Activated T-cell treated with anti-CD3 and anti-CD28 coated beads for 4 hours (primary cell): ENCODE data around the gene DHX58.

Experiments
- DNase-seq: peaks from one replicate; pipeline ENCODE4 v3.0.0-alpha.2; 2020

The DHX58 gene

DNA sequence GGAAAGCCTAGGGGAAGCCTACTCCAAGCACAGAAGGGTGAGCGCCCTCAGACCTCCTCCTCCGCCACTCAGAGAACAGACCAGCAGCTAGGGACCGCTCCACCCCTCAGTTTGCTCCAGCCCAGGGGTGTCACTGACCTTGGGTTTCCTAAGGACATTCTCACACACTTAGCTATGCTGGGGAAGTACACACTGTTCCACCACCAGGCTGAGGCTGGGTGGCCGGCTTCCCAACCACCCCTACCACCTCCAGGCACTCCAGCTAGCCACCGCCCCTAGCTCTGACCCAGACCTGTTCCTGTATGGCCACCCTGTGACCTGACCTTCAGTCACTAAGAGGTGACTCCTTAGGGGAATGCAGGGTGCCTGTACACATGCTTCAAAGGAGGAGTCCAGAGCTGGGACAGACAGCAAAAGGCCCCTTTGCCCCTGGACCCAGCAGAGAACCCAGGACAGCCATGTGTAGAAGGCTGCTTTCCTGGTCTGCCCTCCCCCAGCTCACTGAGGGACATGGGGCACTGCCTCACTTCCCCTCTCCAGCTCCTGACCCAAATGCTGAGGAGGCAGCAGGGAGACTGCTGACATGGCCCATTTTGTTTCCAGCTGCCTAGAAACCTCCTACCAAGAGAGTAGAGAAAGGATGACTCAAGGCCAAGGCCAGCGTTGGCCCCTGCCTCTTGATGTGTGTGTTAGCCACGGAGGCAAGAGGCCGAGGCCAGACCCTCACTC is 16.8 kb upstream of the DHX58 start:
- DNase-seq: no peak

DNA sequence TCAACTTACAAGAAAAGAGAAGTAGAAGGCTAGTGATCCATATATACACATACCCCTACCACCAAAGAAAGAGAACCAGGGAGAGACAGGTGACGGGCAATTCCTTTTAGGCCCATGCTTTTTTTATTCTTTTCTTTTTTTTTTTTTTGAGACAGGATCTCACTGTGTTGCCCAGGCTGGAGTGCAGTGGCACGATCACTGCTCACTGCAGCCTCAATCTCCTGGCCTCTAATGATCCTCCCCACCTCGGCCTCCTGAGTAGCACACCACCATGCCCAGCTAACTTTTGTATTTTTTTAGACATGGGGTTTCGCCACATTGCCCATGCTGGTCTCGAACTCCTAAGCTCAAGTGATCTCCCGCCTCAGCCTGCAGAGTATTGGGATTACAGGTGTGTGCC is 14.9 kb upstream of the DHX58 start:
- DNase-seq: no peak

- no peak for DNase-seq
These were observed 14.3 kb upstream of the DHX58 start for GRCh38 chr17:42126836-42127235.

DNA sequence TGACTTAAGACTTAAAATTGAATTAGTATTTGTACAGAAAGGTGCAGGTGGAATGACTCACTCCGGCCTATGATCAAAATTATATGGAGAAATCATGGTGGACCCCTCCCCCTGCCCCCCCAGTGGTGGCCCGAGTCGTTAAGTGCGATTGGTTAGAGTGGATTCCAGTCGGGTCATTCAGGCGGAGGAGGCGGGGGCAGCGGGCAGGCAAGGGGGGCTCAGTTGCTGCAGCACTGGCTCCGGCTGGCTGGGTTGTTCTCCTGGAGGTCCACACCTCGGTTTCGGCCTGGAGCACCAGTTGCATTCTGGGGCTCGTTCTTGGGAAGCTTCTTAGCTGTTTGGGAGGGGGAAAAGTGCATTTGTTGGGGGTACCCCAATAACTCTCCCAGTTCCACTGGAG is 13.1 kb upstream of the DHX58 start:
- no peak for DNase-seq

GRCh38 chr17:42124256-42124655 is 11.7 kb upstream of the DHX58 start:
- no peak for DNase-seq

DNA sequence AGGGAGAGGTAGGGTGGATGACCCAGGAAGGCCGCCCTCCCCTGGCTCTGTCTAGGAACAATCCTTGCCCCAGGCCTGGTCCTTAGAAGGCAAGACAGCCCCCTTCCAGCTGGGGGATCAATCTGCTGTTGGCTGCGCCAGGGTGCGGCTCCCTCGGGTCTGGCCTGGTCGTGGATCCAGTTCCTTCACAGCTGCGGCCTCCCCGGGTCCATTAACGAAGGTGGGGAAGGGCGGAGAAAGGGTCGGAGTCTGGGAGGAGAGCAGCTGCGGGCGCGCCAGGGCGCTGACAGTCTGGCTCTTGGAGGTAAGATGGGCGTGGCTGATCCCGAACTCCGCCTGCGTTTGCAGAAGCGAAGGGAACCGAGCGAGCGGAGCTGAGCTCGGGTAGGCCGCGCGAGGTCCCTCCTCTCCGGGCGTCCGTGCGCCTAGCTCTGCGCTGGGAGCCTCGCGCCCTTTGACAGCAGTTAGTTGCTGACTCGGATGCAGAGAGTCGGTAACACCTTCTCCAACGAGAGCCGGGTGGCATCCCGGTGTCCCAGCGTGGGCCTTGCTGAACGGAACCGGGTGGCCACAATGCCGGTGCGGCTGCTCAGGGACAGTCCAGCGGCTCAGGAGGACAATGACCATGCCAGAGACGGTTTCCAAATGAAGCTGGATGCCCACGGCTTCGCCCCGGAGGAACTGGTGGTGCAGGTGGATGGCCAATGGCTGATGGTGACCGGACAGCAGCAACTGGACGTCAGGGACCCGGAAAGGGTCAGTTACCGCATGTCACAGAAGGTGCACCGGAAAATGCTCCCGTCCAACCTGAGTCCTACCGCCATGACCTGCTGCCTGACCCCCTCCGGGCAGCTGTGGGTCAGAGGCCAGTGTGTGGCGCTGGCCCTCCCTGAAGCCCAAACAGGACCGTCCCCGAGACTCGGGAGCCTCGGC is 10.1 kb upstream of the DHX58 start, which contains the start of gene HSPB9:
TSS of gene HSPB9 (plus strand) at position 434 of the 933 bp plus-strand sequence. CDS start at position 481, 47 bp downstream.
- DNase-seq: no peak

DNA sequence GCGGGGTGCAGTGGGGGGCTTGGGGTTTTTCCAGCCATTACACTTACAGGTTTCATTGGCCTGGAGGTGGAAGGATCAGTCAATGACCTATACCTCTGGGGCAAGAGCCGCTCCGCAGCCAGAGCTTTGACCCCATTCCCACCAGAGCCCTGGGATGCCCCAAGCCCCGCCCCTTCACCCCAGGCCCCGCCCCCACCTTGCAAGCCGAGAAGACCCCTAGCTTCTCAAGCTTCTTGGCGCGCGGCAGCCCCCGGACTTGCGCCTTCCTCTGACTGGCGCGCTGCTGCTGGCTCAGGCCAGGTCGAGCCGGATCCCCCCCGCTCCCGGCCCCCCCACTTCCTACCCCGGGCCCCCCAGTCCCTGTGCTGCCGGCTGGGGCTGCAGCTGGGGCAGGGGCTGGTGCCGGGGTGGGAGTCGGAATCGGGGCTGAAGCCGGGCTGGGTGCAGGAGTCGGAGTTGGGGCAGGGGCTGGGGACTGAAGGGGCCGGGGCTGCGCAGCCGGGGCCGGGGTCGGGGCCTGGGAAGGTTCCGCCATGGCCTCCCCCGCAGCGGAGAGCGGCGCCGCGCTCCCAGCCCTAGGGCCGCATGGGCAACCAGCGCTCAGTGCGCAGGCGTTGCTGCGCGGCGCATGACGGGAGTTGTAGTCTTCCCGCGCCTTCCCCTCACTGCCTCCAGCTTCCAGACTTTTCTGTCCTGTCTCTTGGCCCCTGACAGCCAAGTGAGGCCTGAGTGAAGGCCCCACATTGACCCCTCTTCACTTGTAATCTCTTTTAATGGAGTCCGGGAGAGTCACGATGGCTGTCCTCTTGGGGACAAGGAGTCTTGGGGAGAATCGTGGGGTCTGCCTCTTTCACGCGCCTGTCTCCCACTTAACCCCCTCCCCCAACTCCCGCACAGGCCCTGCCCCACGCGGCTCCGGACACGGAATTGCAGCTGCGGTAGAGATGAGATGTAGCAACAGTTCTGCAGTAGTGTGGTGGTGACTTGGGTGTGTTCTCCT is 8.6 kb upstream of the DHX58 start, which contains the start of gene KAT2A:
TSS of gene KAT2A (minus strand) at position 598 of the 1,000 bp plus-strand sequence. CDS start at position 535, 63 bp downstream.
- peak; percentile 72 for DNase-seq

GRCh38 chr17:42120161-42120769 is 7.8 kb upstream of the DHX58 start:
- DNase-seq: no peak

GRCh38 chr17:42119301-42119700 is 6.8 kb upstream of the DHX58 start:
- no peak for DNase-seq

GRCh38 chr17:42118545-42118944 is 6.0 kb upstream of the DHX58 start:
- peak; percentile 33 for DNase-seq

- DNase-seq: no peak
These were observed 5.6 kb upstream of the DHX58 start for GRCh38 chr17:42118126-42118510.

DNA sequence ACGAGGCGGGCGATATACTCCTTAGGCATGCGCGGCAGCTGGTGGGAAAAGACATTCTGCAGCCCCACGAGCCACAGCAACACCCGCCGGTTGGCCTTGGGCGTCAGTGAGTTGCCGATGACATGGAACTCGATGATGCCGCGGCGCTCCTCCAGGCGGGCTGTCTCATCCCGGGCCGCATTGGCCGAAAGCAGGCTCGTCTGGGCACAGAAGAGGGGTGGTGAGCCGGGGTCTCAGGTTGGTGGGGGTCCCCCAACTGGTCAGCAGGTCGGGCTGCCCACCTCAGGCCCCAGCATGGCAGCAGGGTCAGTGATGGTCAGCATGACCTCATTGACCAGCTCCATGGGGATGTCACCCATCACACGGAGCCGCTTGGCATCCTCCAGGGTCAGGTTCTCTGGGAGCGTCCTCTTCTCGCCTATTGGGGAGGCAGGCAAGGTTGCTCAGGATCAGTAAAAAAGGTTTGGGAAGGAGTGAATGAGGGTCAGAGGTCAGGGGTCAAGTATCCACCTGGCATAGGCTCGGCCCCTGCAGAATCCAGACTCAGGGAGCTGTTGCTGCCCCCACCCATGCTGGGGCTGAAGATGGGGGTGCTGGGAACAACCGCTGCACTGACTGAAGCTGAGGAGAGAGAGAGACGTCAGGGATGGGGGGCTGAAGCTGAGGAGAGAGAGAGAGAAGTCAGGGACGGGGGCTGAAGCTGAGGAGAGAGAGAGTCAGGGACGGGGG is 5.0 kb upstream of the DHX58 start:
- no peak for DNase-seq

DNA sequence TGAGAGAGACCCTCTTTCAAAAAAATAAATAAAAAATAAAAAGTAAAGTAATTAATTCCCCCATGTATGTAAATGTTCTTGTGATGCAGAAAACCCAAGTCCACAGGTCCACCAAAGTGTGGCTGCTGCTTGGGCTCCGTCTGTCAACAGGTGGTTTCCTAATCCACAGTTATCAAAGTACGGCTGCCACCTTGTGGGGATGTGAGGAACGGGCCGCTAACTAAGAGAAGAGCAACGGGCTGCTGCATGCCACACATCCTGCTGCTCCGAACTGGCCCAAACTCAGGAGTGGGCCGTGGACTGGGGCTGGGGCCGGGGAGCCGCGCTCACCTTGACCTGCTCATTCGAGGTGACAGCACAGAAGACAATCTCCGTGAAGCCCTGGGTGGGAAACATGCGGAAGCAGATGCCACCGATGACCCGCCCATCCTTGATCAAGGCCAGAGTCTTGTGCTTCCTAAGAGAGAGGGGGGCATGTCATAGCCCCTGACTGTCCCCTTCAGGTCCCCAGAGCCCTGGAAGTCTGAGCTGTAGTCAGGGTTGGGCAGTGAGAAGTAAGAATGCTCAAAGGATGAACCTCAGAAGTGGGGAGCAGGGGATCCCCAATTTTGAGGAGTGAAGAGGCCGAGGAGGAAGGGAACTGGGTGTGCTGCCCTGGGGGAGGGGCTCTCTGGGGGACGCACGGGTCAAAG is 4.3 kb upstream of the DHX58 start:
- DNase-seq: peak; percentile 82

- DNase-seq: no peak
These were observed 1.6 kb upstream of the DHX58 start for GRCh38 chr17:42114118-42114517.

DNA sequence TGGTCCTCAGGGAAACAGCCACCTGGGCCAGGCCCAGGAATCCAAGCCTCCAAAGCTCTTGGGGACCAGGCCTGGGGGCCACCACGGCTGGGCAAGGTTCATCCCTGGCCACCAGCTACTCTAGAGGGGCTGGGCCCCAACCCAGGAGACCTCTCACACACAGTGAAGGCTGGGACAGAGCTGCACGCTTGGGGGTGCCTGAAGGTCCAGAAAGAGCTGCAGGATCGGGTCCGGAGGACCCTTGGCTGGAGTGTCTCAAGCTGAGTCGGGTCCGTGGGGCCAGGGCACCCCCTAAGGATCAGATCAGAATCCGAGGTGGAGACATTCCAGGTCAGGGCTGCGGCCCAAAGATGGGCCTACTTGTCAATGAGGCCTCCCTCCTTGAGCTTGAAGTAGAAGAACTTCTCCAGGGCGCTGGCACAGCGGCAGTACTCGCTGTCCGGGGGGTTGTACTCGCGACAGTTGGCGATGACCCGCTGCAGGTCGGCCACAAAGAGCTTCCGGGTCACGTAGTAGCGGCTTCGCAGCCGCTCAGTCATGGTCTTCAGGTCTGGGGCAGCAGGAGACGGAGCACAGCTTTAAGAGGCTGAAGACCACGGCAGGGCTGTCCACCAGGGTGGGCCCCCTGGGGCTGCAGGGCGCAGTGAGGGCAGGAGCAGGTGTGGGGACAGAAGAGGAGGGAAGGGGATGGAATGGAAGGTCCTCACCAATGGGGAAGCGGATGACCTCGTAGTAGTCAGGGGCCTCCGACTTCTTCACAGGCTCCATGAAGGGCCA is 967 bp upstream of the DHX58 start:
- no peak for DNase-seq

- DNase-seq: no peak
These were observed 503 bp downstream of the DHX58 start for GRCh38 chr17:42111871-42112551.

GRCh38 chr17:42111265-42111636 is 1.3 kb downstream of the DHX58 start:
- no peak for DNase-seq

DNA sequence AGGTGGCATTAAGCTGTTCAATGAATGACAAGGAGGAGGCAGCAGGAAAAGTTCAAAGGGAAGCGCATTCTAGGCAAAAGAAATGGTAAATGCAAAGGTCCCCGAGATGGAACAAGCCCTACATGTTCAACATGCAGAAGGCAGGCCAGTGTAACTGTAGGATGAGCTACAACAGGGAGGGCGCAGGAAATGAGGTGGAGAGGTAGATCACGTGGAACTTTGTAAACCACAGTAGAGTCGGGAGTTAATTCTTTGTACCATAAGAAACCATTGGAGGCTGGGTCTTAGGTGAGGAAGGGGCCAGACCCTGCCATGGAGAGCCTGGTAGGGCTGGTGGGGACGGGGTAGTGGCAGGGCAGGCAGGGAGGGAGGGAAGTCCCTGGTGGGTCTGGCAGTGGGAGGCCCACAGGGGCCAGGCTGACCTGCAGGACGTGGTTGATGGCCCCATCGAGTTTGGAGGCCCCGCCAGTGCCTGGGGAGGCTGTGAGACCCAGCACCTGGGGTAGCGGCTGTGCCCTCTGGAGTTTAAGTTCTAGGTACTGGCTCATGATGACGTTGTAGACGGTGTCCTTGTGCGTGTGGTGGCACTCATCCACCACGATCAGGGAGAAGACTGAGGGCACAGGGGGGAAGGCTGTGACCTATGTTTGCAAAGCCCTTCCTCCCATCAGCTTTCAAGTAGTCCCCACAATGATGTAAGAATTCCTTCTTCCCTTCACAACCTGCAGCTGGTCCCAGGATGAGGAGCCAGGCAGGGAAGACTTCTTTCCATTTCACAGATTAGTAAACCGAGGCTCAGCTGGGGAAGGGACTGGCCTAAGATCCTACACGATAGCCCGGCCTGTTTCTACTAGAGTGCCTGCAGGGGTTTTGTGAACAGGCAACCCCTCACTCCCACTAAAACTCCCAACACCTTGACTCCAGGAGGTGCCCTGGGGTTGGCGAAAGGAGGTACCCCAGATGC is 1.9 kb downstream of the DHX58 start:
- DNase-seq: no peak
